Keratinocyte (primary cell): ENCODE results near the gene ECHDC3. TPM values are rescaled to one million over a fixed set of nuclear protein-coding genes. Genes with fewer than 3 reads are reported as not detected.

Source experiments
- DNase-seq: peaks from one replicate; pipeline ENCODE4 v3.0.0-alpha.2; 2011; ENCODE audit warnings: low read depth, missing footprints, low spot score
- FAIRE-seq: peaks from 2 replicates; lab custom pipeline; 2011; peaks lifted over from hg19 to GRCh38; lab: Jason Lieb, UNC
- H2AFZ ChIP-seq: 2 replicates; pipeline ENCODE4 v1.6.0; 2012; ENCODE audit warnings: low read length, control low read depth, inconsistent platforms; ENCODE audit not compliant: control insufficient read depth
- H3K27ac ChIP-seq: 2 replicates; pipeline ENCODE4 v1.5.1; 2011; ENCODE audit warnings: low read length; ENCODE audit not compliant: control insufficient read depth, insufficient read depth
- H3K27me3 ChIP-seq: 3 replicates; pipeline ENCODE4 v1.6.0; 2011; ENCODE audit warnings: low read length; ENCODE audit not compliant: control insufficient read depth, insufficient read depth; ENCODE audit errors: extremely low read depth
- H3K36me3 ChIP-seq, 2 experiments: 2 replicates in 1 of 2; 3 replicates in 1 of 2; pipeline ENCODE4 v1.5.1; 2011; ENCODE audit warnings: low read length in 2 of 2, mild to moderate bottlenecking in 1 of 2; ENCODE audit not compliant: control insufficient read depth in 2 of 2, insufficient read depth in 2 of 2; ENCODE audit errors: extremely low read depth in 1 of 2
- H3K4me1 ChIP-seq: 3 replicates; pipeline ENCODE4 v1.5.1; 2011; ENCODE audit warnings: low read length; ENCODE audit not compliant: control insufficient read depth, insufficient read depth; ENCODE audit errors: extremely low read depth
- H3K4me2 ChIP-seq: 3 replicates; pipeline ENCODE4 v1.6.0; 2011; ENCODE audit warnings: low read depth, low read length; ENCODE audit not compliant: control insufficient read depth, insufficient read depth; ENCODE audit errors: extremely low read depth
- H3K4me3 ChIP-seq, 3 experiments: fragments of 200-600 bp in 1 of 3; sonication (generic) in 1 of 3; 2 replicates in 2 of 3; 3 replicates in 1 of 3; pipeline ENCODE4 v1.5.1; 2011 to 2016; ENCODE audit warnings: low read length in 3 of 3, mild to moderate bottlenecking in 3 of 3, control low read depth in 2 of 3, inconsistent platforms in 1 of 3, low read depth in 1 of 3, mixed read lengths in 1 of 3, mixed run types in 1 of 3, moderate library complexity in 1 of 3; ENCODE audit not compliant: control insufficient read depth in 2 of 3, insufficient read depth in 2 of 3; ENCODE audit errors: extremely low read depth in 1 of 3
- H3K79me2 ChIP-seq: 2 replicates; pipeline ENCODE4 v1.6.0; 2012; ENCODE audit warnings: low read length; ENCODE audit not compliant: control insufficient read depth, insufficient read depth
- H3K9ac ChIP-seq: 3 replicates; pipeline ENCODE4 v1.6.0; 2011; ENCODE audit warnings: low read length; ENCODE audit not compliant: control insufficient read depth, insufficient read depth; ENCODE audit errors: extremely low read depth
- H3K9me1 ChIP-seq: 3 replicates; pipeline ENCODE4 v1.6.0; 2011; ENCODE audit warnings: low read length; ENCODE audit not compliant: control insufficient read depth, insufficient read depth; ENCODE audit errors: extremely low read depth
- H3K9me3 ChIP-seq: 2 replicates; pipeline ENCODE4 v1.5.1; 2012; ENCODE audit warnings: low read depth, low read length; ENCODE audit not compliant: control insufficient read depth
- H4K20me1 ChIP-seq: 3 replicates; pipeline ENCODE4 v1.6.0; 2011; ENCODE audit warnings: low read length; ENCODE audit not compliant: control insufficient read depth, insufficient read depth; ENCODE audit errors: extremely low read depth
- EZH2 ChIP-seq: IDR thresholded peaks from one replicate; pipeline ENCODE4 v1.6.1; 2012; ENCODE audit warnings: inconsistent platforms, mild to moderate bottlenecking, low read length, moderate library complexity
- dilution Hi-C: fragments of 300-500 bp; cut with MboI; formaldehyde crosslinking; loops from one replicate; pipeline ENCODE4 v1.7.0; 2020; ENCODE audit warnings: low sequenced_read_pairs; ENCODE audit not compliant: extremely low pct_ligation_motif_present
- polyA plus RNA-seq, 5 experiments: library from polyadenylated mRNA; depleted of rRNA in 3 of 5; stranded (reverse) in 3 of 5; stranded (forward) in 1 of 5; unstranded in 1 of 5; fragments of >200 nt; gene quantifications; 1 replicate in 1 of 5; 2 replicates in 3 of 5; 3 replicates in 1 of 5; pipeline versions ENCODE4 v1.2.1 to v1.2.3, GENCODE V29; 2011 to 2012; ENCODE audit warnings: missing spikeins in 2 of 5, low read depth in 1 of 5, low replicate concordance in 1 of 5
- TF ChIP-seq, protein P1 (sequence below), 3 experiments: IDR thresholded peaks in 1 of 3; conservative IDR thresholded peaks in 1 of 3; optimal IDR thresholded peaks in 1 of 3; 2 replicates in 2 of 3; 3 replicates in 1 of 3; pipeline versions ENCODE3 to v1.5.1; 2011; ENCODE audit warnings: low read length in 3 of 3, mild to moderate bottlenecking in 3 of 3, moderate library complexity in 2 of 3, control low read depth in 1 of 3, inconsistent platforms in 1 of 3; ENCODE audit not compliant: insufficient read depth in 2 of 3; ENCODE audit errors: extremely low read depth in 1 of 3

The ECHDC3 gene
- polyA plus RNA-seq, 1 donor (not counting 4 experiments of a cell fraction or from before 2014, with no cell fraction given): 3.5 TPM

DNA sequence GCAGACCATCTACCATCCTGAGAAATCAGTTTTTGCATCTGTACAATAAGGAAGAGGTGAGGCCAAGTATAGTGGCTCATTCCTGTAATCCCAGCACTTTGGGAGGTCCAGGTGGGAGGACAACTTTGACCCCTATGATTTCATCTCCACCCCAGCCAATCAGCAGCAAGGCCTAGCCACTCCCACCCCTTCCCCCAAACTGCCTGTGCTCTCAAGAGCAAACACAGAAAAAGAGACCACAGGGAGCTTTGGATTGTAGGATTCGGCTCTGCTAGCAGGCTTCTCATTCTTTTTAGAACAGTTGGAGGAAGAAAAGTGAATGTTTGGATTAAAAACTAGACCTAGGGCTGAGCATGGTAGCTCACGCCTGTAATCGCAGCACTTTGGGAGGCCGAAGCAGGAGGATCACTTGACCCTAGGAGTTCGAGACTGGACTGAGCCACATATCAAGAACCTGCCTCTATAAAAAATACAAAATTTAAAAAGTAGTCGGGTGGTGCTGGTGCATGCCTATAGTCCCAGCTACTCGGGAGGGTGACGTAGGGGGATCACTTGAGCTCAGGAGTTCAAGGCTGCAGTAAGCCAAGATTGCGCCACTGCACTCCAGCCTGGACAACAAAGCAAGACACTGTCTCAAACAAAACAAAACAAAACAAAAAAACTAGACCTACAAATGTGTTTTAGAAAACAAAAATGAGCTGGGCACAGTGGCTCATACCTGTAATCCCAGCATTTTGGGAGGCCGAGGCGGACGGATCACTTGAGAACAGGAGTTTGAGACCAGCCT, 55.9 kb downstream of the ECHDC3 start:
- no peak overlapping the region for H3K9ac ChIP-seq
- DNase-seq: no peak
- no peak for TF ChIP-seq EZH2
- TF ChIP-seq, protein P1, sequence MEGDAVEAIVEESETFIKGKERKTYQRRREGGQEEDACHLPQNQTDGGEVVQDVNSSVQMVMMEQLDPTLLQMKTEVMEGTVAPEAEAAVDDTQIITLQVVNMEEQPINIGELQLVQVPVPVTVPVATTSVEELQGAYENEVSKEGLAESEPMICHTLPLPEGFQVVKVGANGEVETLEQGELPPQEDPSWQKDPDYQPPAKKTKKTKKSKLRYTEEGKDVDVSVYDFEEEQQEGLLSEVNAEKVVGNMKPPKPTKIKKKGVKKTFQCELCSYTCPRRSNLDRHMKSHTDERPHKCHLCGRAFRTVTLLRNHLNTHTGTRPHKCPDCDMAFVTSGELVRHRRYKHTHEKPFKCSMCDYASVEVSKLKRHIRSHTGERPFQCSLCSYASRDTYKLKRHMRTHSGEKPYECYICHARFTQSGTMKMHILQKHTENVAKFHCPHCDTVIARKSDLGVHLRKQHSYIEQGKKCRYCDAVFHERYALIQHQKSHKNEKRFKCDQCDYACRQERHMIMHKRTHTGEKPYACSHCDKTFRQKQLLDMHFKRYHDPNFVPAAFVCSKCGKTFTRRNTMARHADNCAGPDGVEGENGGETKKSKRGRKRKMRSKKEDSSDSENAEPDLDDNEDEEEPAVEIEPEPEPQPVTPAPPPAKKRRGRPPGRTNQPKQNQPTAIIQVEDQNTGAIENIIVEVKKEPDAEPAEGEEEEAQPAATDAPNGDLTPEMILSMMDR (optimal IDR thresholded peaks at IDR 0.05 in 1 of 3, IDR thresholded peaks at IDR 0.05 in 1 of 3, conservative IDR thresholded peaks at IDR 0.05 in 1 of 3; ENCODE audit: extremely low read depth in 1 of 3, insufficient read depth in 2 of 3, low read length in 3 of 3): no peak

DNA sequence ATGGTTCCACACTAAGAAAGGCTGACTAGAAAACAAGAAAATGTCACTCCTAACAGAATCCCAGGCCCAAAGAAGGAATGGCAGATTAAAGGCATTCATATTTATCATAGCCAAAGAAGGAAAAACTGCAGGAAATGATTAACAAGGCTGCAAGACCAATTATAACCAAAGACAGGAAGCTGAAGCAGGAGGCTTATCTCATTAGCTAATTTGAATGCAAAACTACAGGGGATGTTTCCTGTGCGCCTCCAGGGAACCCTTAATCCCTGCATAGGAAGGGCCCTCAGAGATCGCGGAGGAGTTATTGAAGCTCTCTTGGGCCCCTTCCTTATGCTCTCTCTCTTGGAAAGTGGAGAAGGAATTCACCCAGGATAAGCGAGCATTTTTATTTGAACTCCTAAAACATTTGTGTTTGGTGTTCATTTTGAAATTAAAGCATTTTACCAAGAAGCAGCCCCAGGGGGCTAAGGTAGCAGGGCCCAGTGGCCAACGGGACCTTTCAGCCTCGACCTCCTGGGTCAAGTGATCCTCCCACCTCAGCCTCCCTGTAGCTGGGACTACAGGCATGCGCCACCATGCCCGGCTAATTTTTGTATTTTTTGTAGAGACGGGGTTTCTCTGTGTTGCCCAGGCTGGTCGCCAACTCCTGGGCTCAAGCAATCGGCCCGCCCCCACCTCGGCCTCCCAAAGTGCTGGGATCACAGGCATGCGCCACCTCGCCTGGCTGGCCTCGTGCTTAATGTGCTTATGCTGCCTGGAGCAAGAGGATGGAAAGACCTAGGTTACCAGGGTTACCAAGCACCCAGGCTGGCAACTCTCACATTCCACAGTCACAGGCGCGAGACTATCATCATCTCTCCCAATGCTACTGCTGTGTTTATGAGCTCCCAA, 56.9 kb downstream of the ECHDC3 start:
- no peak for FAIRE-seq
- no peak for TF ChIP-seq EZH2
- TF ChIP-seq, protein P1 (optimal IDR thresholded peaks at IDR 0.05 in 1 of 3, IDR thresholded peaks at IDR 0.05 in 1 of 3, conservative IDR thresholded peaks at IDR 0.05 in 1 of 3; ENCODE audit: extremely low read depth in 1 of 3, insufficient read depth in 2 of 3, low read length in 3 of 3): no peak

More for the DNA sequence above, 55.9 kb downstream of the ECHDC3 start:
- dilution Hi-C loops: no loop called here
- no peak for FAIRE-seq
- H2AFZ ChIP-seq: no peak overlapping the region
- H3K4me2 ChIP-seq: no peak overlapping the region
- no peaks in the 10 kb centered on the region for H4K20me1 ChIP-seq
- no peaks in the 10 kb centered on the region for H3K27me3 ChIP-seq
- H3K79me2 ChIP-seq: no peaks in the 10 kb centered on the region
- H3K4me1 ChIP-seq: peaks cover 6% of the 10 kb centered on the region
- no peak overlapping the region for H3K27ac ChIP-seq
- H3K4me3 ChIP-seq: no peak overlapping the region
- no peaks in the 10 kb centered on the region for H3K9me3 ChIP-seq
- no peaks in the 10 kb centered on the region for H3K36me3 ChIP-seq
- no peaks in the 10 kb centered on the region for H3K9me1 ChIP-seq

More for the DNA sequence above, 56.9 kb downstream of the ECHDC3 start:
- Histone ChIP-seq H2AFZ (no peak overlapping the region), H3K27ac (no peak overlapping the region), H4K20me1 (no peaks in the 10 kb centered on the region), H3K9me1 (no peaks in the 10 kb centered on the region), H3K4me1 (peaks cover 1% of the 10 kb centered on the region), H3K9me3 (no peaks in the 10 kb centered on the region), H3K27me3 (no peaks in the 10 kb centered on the region), H3K4me3 (no peak overlapping the region), H3K9ac (no peak overlapping the region), H3K79me2 (no peaks in the 10 kb centered on the region), H3K4me2 (no peak overlapping the region), H3K36me3 (no peaks in the 10 kb centered on the region)
- dilution Hi-C loops: no loop called here
- no peak for DNase-seq
